Transverse colon (tissue), 4 donors: ENCODE results near the gene TMEM273.

ENCODE experiments used
- POLR2AphosphoS5 ChIP-seq, 3 donors: sonication (generic); formaldehyde crosslinking; IDR thresholded peaks; one replicate each; pipeline ENCODE4 v1.6.1; 2016; ENCODE audit warnings: antibody characterized with exemption in 3 of 3
- TF ChIP-seq, protein P1 (sequence below), 5 experiments: fragments of 200-600 bp in 3 of 5; fragments of 450-650 bp in 2 of 5; sonication (generic) in 3 of 5; IDR thresholded peaks; 1 replicate in 2 of 5; 2 replicates in 3 of 5; pipeline ENCODE4 v1.5.1; 2016 to 2017; ENCODE audit warnings: antibody characterized with exemption in 5 of 5, inconsistent platforms in 3 of 5, mild to moderate bottlenecking in 2 of 5, moderate library complexity in 1 of 5

GRCh38 chr10:49219248-49219647 is 31.1 kb upstream of the TMEM273 start:
- TF ChIP-seq, protein P1, sequence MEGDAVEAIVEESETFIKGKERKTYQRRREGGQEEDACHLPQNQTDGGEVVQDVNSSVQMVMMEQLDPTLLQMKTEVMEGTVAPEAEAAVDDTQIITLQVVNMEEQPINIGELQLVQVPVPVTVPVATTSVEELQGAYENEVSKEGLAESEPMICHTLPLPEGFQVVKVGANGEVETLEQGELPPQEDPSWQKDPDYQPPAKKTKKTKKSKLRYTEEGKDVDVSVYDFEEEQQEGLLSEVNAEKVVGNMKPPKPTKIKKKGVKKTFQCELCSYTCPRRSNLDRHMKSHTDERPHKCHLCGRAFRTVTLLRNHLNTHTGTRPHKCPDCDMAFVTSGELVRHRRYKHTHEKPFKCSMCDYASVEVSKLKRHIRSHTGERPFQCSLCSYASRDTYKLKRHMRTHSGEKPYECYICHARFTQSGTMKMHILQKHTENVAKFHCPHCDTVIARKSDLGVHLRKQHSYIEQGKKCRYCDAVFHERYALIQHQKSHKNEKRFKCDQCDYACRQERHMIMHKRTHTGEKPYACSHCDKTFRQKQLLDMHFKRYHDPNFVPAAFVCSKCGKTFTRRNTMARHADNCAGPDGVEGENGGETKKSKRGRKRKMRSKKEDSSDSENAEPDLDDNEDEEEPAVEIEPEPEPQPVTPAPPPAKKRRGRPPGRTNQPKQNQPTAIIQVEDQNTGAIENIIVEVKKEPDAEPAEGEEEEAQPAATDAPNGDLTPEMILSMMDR (IDR thresholded peaks at IDR 0.05), result no peak
- TF ChIP-seq POLR2AphosphoS5 (IDR thresholded peaks at IDR 0.05), result no peak
